AG04450 (cell line): ENCODE measurements around the gene S100A16. TPM values are rescaled to one million over a fixed set of nuclear protein-coding genes. Genes with fewer than 3 reads are reported as not detected.

Experiments used
- CTCF ChIA-PET: fragments of 300-600, 350-600 bp; formaldehyde crosslinking; extraction: SDS; loops from one replicate; lab custom pipeline; 2022; ENCODE audit warnings: antibody characterized with exemption, inconsistent platforms; lab: Charles Lee
- POLR2A ChIA-PET: fragments of 350-600 bp; formaldehyde crosslinking; extraction: SDS; loops from one replicate; lab custom pipeline; 2021; ENCODE audit warnings: antibody characterized with exemption, inconsistent platforms; lab: Yijun Ruan, JAX
- DNase-seq: peaks from one replicate; pipeline ENCODE4 v3.0.0-alpha.2; 2011; ENCODE audit warnings: low read depth, low spot score
- H3K27ac ChIP-seq: one replicate; pipeline ENCODE4 v1.5.1; 2012; ENCODE audit warnings: low read depth, low read length, control low read depth
- H3K27me3 ChIP-seq: one replicate; pipeline ENCODE4 v1.6.0; 2012; ENCODE audit warnings: low read length; ENCODE audit not compliant: control insufficient read depth, insufficient read depth
- H3K4me3 ChIP-seq: 2 replicates; pipeline ENCODE4 v1.5.1; 2011; ENCODE audit warnings: mild to moderate bottlenecking, low read depth, low read length, control low read depth
- H3K9me3 ChIP-seq: 2 replicates; pipeline ENCODE4 v1.5.1; 2012; ENCODE audit warnings: low read length; ENCODE audit not compliant: control insufficient read depth, insufficient read depth
- CTCF ChIP-seq: IDR thresholded peaks from 2 replicates; pipeline ENCODE4 v1.5.1; 2011; ENCODE audit warnings: low read depth, low read length, control low read depth, inconsistent platforms
- polyA plus RNA-seq: library from polyadenylated mRNA; depleted of rRNA; stranded (reverse); fragments of >200 nt; gene quantifications from 2 replicates; pipeline ENCODE4 v1.2.3, GENCODE V29; 2011

S100A16 gene
- polyA plus RNA-seq, 1 experiment = 224 TPM

- H3K27me3 ChIP-seq = no peaks in the 10 kb centered on the region
- no peak overlapping the region for H3K4me3 ChIP-seq
- H3K9me3 ChIP-seq = no peaks in the 10 kb centered on the region; the same call in 1 of the 2 replicates
- POLR2A ChIA-PET = interaction anchor here (0.6 to 5.4 kb wide), 2 partner anchors 8 to 45 kb away, joined by 3 to 45 read pairs; partner anchors contain the start of genes S100A1 and S100A13
- no peak overlapping the region for H3K27ac ChIP-seq
- DNase-seq = no peak
- no peak for TF ChIP-seq CTCF
- CTCF ChIA-PET = interaction anchor here (0.9 to 7.1 kb wide), 8 partner anchors 8 to 267 kb away, joined by 3 to 74 read pairs (median 10); partner anchors contain the start of genes S100A1 and S100A13
These were observed 6.2 kb upstream of the S100A16 start for GRCh38 chr1:153619171-153619570.

GRCh38 chr1:153617663-153618062 is 4.7 kb upstream of the S100A16 start:
- no peak overlapping the region for H3K27ac ChIP-seq
- no peak for DNase-seq
- ChIA-PET POLR2A (interaction anchor here (1.4 to 5.4 kb wide), 3 partner anchors 10 to 84 kb away, joined by 5 to 45 read pairs (median 8); partner anchors contain the start of genes S100A1 and S100A13), CTCF (interaction anchor here (1.4 to 9.3 kb wide), 6 partner anchors 10 to 265 kb away, joined by 3 to 80 read pairs (median 21); partner anchors contain the start of genes S100A1 and S100A13)
- H3K27me3 ChIP-seq = no peaks in the 10 kb centered on the region
- no peaks in the 10 kb centered on the region; the same call in 1 of the 2 replicates for H3K9me3 ChIP-seq
- no peak overlapping the region for H3K4me3 ChIP-seq
- TF ChIP-seq CTCF = peak; percentile 61

- no peak overlapping the region for H3K4me3 ChIP-seq
- ChIA-PET CTCF (interaction anchor here (1.1 to 9.3 kb wide), 5 partner anchors 11 to 265 kb away, joined by 4 to 80 read pairs (median 29); partner anchors contain the start of genes S100A1 and S100A13), POLR2A (interaction anchor here (1.4 to 5.4 kb wide), 3 partner anchors 10 to 83 kb away, joined by 5 to 45 read pairs (median 8); partner anchors contain the start of genes S100A1 and S100A13)
- DNase-seq = no peak
- no peaks in the 10 kb centered on the region for H3K27me3 ChIP-seq
- peak overlapping the region; percentile 11 for H3K27ac ChIP-seq
- TF ChIP-seq CTCF = no peak
- no peaks in the 10 kb centered on the region; the same call in 1 of the 2 replicates for H3K9me3 ChIP-seq
These were observed 4.0 kb upstream of the S100A16 start for GRCh38 chr1:153616917-153617311.

GRCh38 chr1:153616144-153616916 is 3.4 kb upstream of the S100A16 start, which contains the start of gene S100A14:
TSS of gene S100A14 (minus strand) at chr1:153616325. CDS start at chr1:153615858, 467 bp downstream.
- DNase-seq = no peak
- no peak within 1 kb of the TSS for H3K4me3 ChIP-seq
- H3K9me3 ChIP-seq = no peaks in the 10 kb centered on the region; the same call in 1 of the 2 replicates
- peak within 1 kb of the TSS; percentile 11 for H3K27ac ChIP-seq
- no peaks in the 10 kb centered on the region for H3K27me3 ChIP-seq
- no peak for TF ChIP-seq CTCF
- POLR2A ChIA-PET = interaction anchor here (0.8 to 5.4 kb wide), 4 partner anchors 11 to 110 kb away, joined by 3 to 45 read pairs (median 12); partner anchors contain the start of genes CHTOP, S100A1 and S100A13
- CTCF ChIA-PET = interaction anchor here (0.8 to 9.3 kb wide), 4 partner anchors 12 to 106 kb away, joined by 3 to 80 read pairs (median 39); partner anchors contain the start of genes S100A1 and S100A13
